Uterus (tissue), 2 donors: ENCODE measurements around the gene POPDC2.

ENCODE experiments used
- CTCF ChIP-seq, 4 experiments: fragments of 200-600 bp in 2 of 4; fragments of 450-650 bp in 2 of 4; sonication (generic) in 2 of 4; IDR thresholded peaks; one replicate each; pipeline ENCODE4 v1.5.1; 2016 to 2019; ENCODE audit warnings: antibody characterized with exemption in 4 of 4, mild to moderate bottlenecking in 2 of 4, moderate library complexity in 1 of 4
- POLR2A ChIP-seq, 2 donors: fragments of 450-650 bp; IDR thresholded peaks; one replicate each; pipeline ENCODE4 v1.6.1; 2016; ENCODE audit warnings: antibody characterized with exemption in 2 of 2, mild to moderate bottlenecking in 1 of 2, moderate library complexity in 1 of 2

- no peak for TF ChIP-seq CTCF (IDR thresholded peaks at IDR 0.05)
- no peak for TF ChIP-seq POLR2A (IDR thresholded peaks at IDR 0.05)
Observed at GRCh38 chr3:119630128-119630879, 30.1 kb downstream of the POPDC2 start.
